K562 (cell line): ENCODE data around the gene IL36RN. TPM values are rescaled to one million over a fixed set of nuclear protein-coding genes. Genes with fewer than 3 reads are reported as not detected.

Experiments used
- BCOR ChIP-seq: fragments of 450-650 bp; IDR thresholded peaks from 2 replicates; pipeline ENCODE4 v1.6.1; 2016
- FUS ChIP-seq: fragments of 200-400 bp; formaldehyde crosslinking; optimal IDR thresholded peaks from 2 replicates; pipeline ENCODE3; 2017; ENCODE audit warnings: low read depth, low read length
- HMGXB4 ChIP-seq: sonication (generic); formaldehyde crosslinking; IDR thresholded peaks from 2 replicates; pipeline ENCODE4 v1.8.1; 2023; ENCODE audit warnings: mild to moderate bottlenecking, missing genetic modification reagents
- MBD2 ChIP-seq: sonication (generic); IDR thresholded peaks from 2 replicates; pipeline ENCODE4 v1.6.1; 2016; ENCODE audit warnings: low read depth, borderline replicate concordance
- NONO ChIP-seq, 2 experiments: fragments of 200-400 bp in 1 of 2; fragments of 450-650 bp in 1 of 2; formaldehyde crosslinking in 1 of 2; IDR thresholded peaks; 2 replicates each; pipeline ENCODE4 v1.6.1; 2017; ENCODE audit warnings: low read depth in 2 of 2, mild to moderate bottlenecking in 2 of 2, moderate library complexity in 2 of 2, low read length in 1 of 2
- NRF1 ChIP-seq, 2 experiments: fragments of 450-650 bp; IDR thresholded peaks in 1 of 2; conservative IDR thresholded peaks in 1 of 2; 2 replicates each; pipeline ENCODE4 v1.6.1; 2014; ENCODE audit warnings: mild to moderate bottlenecking in 2 of 2
- SRSF9 ChIP-seq: fragments of 200-400 bp; formaldehyde crosslinking; IDR thresholded peaks from 2 replicates; pipeline ENCODE4 v1.6.1; 2017; ENCODE audit warnings: low read depth, low read length, borderline replicate concordance
- ZBTB40 ChIP-seq, 2 experiments: fragments of 450-650 bp in 1 of 2; sonication (generic) in 1 of 2; formaldehyde crosslinking in 1 of 2; IDR thresholded peaks; 2 replicates each; pipeline versions ENCODE4 v1.7.1 to v1.9.0; 2016 to 2022; ENCODE audit warnings: inconsistent platforms in 1 of 2, mild to moderate bottlenecking in 1 of 2, missing genetic modification reagents in 1 of 2
- ZNF133 ChIP-seq: fragments of 250-450 bp; sonication (Bioruptor Pico); IDR thresholded peaks from 2 replicates; pipeline ENCODE4 v1.4.0; 2020; ENCODE audit warnings: mild to moderate bottlenecking
- polyA plus RNA-seq, 8 experiments: library from polyadenylated mRNA; depleted of rRNA in 4 of 8; stranded (reverse) in 5 of 8; unstranded in 3 of 8; fragments of >200 nt; fragmentation: Nextera tagmentation in 2 of 8; fragmentation: Illumina TruSeq in 1 of 8; extraction: Ambion mirVana in 2 of 8; extraction: Trizol in 1 of 8; gene quantifications; 2 replicates each; pipeline versions ENCODE4 v1.2.1 to v1.2.3, GENCODE V29; 2011 to 2014; ENCODE audit warnings: inconsistent platforms in 1 of 8, missing spikeins in 1 of 8
- total RNA-seq, 7 experiments: library from RNA; depleted of rRNA in 6 of 7; stranded (reverse); fragments of >200 nt in 6 of 7; fragmentation: Illumina TruSeq in 2 of 7; extraction: Trizol in 2 of 7; gene quantifications; 2 replicates each; pipeline versions ENCODE4 v1.2.1 to v1.2.3, GENCODE V29; 2011 to 2021; ENCODE audit warnings: low replicate concordance in 1 of 7
- TF ChIP-seq, protein P1 (sequence below): fragments of 250-450 bp; sonication (Bioruptor Pico); IDR thresholded peaks from 2 replicates; pipeline ENCODE4 v1.4.0; 2020; ENCODE audit warnings: mild to moderate bottlenecking, moderate library complexity
- TF ChIP-seq, protein P2 (sequence below): IDR thresholded peaks from 2 replicates; pipeline ENCODE4 v1.6.1; 2016; ENCODE audit warnings: missing genetic modification characterization, missing compliant biosample characterization

IL36RN gene
- total and polyA plus RNA-seq, 9 of the 15 experiments (the other 6 are each of a cell fraction or from before 2014, with no cell fraction given) = not detected

DNA sequence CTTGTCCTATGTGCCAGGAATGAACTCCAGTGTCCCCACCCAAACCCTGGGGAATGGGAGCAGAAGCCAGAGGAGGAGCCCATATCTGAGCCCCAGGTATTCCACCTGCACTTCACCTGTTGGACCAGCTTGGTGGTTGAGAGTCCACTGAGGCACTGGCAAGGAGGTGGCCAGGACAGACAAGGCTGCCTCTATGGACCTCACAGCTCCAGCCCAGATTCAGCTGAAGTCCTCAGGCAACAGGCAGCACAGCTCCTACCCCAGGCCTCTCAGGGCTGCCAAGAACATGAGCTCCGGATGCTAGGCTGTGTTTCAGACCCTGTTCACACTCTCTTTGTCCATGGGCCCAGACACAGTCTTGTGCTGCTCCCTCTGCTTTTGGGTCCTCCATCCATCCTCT is 5.9 kb downstream of the IL36RN start (continued):
- TF ChIP-seq NONO (IDR thresholded peaks at IDR 0.05; ENCODE audit: low read depth in 2 of 2, low read length in 1 of 2) (no peak), NRF1 (conservative IDR thresholded peaks at IDR 0.05 in 1 of 2, IDR thresholded peaks at IDR 0.05 in 1 of 2) (no peak), ZNF133 (CRISPR knock-in tag) (no peak), ZBTB40 (IDR thresholded peaks at IDR 0.05) (no peak), ZBTB40 (CRISPR knock-in tag; IDR thresholded peaks at IDR 0.05) (no peak), MBD2 (no peak), SRSF9 (no peak), FUS (no peak), BCOR (no peak), HMGXB4 (CRISPR knock-in tag) (no peak)
- TF ChIP-seq, protein P1, sequence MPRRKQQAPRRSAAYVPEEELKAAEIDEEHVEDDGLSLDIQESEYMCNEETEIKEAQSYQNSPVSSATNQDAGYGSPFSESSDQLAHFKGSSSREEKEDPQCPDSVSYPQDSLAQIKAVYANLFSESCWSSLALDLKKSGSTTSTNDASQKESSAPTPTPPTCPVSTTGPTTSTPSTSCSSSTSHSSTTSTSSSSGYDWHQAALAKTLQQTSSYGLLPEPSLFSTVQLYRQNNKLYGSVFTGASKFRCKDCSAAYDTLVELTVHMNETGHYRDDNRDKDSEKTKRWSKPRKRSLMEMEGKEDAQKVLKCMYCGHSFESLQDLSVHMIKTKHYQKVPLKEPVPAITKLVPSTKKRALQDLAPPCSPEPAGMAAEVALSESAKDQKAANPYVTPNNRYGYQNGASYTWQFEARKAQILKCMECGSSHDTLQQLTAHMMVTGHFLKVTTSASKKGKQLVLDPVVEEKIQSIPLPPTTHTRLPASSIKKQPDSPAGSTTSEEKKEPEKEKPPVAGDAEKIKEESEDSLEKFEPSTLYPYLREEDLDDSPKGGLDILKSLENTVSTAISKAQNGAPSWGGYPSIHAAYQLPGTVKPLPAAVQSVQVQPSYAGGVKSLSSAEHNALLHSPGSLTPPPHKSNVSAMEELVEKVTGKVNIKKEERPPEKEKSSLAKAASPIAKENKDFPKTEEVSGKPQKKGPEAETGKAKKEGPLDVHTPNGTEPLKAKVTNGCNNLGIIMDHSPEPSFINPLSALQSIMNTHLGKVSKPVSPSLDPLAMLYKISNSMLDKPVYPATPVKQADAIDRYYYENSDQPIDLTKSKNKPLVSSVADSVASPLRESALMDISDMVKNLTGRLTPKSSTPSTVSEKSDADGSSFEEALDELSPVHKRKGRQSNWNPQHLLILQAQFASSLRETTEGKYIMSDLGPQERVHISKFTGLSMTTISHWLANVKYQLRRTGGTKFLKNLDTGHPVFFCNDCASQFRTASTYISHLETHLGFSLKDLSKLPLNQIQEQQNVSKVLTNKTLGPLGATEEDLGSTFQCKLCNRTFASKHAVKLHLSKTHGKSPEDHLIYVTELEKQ = no peak
- TF ChIP-seq, protein P2, sequence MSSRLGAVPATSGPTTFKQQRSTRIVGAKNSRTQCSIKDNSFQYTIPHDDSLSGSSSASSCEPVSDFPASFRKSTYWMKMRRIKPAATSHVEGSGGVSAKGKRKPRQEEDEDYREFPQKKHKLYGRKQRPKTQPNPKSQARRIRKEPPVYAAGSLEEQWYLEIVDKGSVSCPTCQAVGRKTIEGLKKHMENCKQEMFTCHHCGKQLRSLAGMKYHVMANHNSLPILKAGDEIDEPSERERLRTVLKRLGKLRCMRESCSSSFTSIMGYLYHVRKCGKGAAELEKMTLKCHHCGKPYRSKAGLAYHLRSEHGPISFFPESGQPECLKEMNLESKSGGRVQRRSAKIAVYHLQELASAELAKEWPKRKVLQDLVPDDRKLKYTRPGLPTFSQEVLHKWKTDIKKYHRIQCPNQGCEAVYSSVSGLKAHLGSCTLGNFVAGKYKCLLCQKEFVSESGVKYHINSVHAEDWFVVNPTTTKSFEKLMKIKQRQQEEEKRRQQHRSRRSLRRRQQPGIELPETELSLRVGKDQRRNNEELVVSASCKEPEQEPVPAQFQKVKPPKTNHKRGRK (tag) = no peak
